Stimulated activated CD4-positive, alpha-beta T cell treated with anti-CD3 and anti-CD28 coated beads, Interleukin-4, amount 100 ng/mL, for 24 hours (primary cell): ENCODE measurements around the gene ZNF281.
"Not testable (repeated sequence)": the region's sequence is repeated elsewhere in the genome, so short reads cannot be mapped to it uniquely, and the experiment has no call there.

ENCODE experiments used
- DNase-seq: peaks from one replicate; pipeline ENCODE4 v3.0.0-alpha.2; 2020

ZNF281 gene

GRCh38 chr1:200409761-200410565 lies at the start of gene ZNF281:
Gene ZNF281, minus strand, starts transcription at chr1:200410036. Its CDS starts 331 bp downstream, at chr1:200409705.
- peak; percentile 95 for DNase-seq

- no peak for DNase-seq
These were observed 48.9 kb upstream of the ZNF281 start for GRCh38 chr1:200458780-200459179.

GRCh38 chr1:200457810-200458209 lies 48.0 kb upstream of the ZNF281 start:
- no peak for DNase-seq

GRCh38 chr1:200454425-200454824 lies 44.6 kb upstream of the ZNF281 start:
- no peak for DNase-seq

- no peak for DNase-seq
These were observed 43.7 kb upstream of the ZNF281 start for GRCh38 chr1:200453553-200453905.

- no peak for DNase-seq
These were observed 43.2 kb upstream of the ZNF281 start for GRCh38 chr1:200452850-200453552.

GRCh38 chr1:200448034-200448762 lies 38.4 kb upstream of the ZNF281 start:
- DNase-seq: peak; percentile 13

- DNase-seq: peak; percentile 30
These were observed 35.4 kb upstream of the ZNF281 start for GRCh38 chr1:200445213-200445612.

GRCh38 chr1:200444478-200444877 lies 34.6 kb upstream of the ZNF281 start:
- no peak for DNase-seq

GRCh38 chr1:200443860-200444259 lies 34.0 kb upstream of the ZNF281 start:
- no peak for DNase-seq

GRCh38 chr1:200442537-200443156 lies 32.8 kb upstream of the ZNF281 start:
- DNase-seq: no peak

GRCh38 chr1:200442023-200442422 lies 32.2 kb upstream of the ZNF281 start:
- no peak for DNase-seq

- no peak for DNase-seq
These were observed 29.1 kb upstream of the ZNF281 start for GRCh38 chr1:200438911-200439310.

GRCh38 chr1:200438413-200438812 lies 28.6 kb upstream of the ZNF281 start:
- not testable (repeated sequence) for DNase-seq

GRCh38 chr1:200437556-200438203 lies 27.8 kb upstream of the ZNF281 start:
- DNase-seq: no peak

GRCh38 chr1:200437088-200437487 lies 27.3 kb upstream of the ZNF281 start:
- DNase-seq: no peak

GRCh38 chr1:200436436-200436835 lies 26.6 kb upstream of the ZNF281 start:
- DNase-seq: no peak

GRCh38 chr1:200435200-200435780 lies 25.5 kb upstream of the ZNF281 start:
- DNase-seq: no peak

GRCh38 chr1:200433586-200433985 lies 23.8 kb upstream of the ZNF281 start:
- no peak for DNase-seq

GRCh38 chr1:200432586-200432985 lies 22.8 kb upstream of the ZNF281 start:
- no peak for DNase-seq

GRCh38 chr1:200429221-200429751 lies 19.4 kb upstream of the ZNF281 start:
- no peak for DNase-seq
